ENCODE data around the gene GINS2.

GINS2 gene

DNA sequence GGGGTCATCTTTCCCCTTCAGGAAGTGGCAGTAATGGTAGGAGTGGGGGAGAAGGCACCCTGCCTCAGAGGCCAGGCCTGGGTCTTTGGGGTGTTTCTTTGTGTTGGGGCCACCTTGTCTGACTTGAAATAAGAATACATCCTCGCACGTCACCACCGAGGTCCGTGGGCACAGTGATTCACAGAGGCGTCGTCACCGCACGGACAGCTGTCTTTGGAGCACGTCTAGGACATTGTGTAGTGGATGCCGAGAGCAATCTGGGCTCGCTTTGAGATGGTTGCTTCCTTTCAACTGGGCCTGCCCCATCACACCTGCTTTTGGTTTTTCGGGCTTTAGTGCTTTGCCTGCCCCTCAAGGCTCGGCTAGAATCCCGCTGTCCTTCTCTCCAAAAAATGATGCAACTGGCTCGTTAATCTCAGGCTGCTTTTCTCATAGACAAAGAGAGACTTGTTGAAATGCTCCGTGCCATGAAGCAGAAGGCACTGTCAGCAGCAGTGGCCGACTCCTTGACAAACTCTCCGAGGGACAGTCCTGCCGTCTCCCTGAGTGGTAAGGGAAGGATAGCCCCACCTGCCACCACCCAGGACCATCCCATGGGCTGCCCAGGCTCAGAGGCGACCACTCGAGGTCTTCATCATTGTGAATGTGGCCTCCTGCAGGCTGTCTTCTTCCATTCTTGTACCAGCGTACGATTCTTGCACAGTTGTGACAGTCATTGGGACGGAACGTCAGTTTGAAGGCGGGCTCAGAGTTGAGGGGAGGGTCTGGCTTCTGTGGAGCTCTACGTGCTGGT, 24.0 kb downstream of the GINS2 start:
- Histone ChIP-seq H3K4me3 (ENCODE audit: low read depth in 1 of 2, low read length in 2 of 2) (no peak overlapping the region), H3K36me3 (ENCODE audit: control insufficient read depth in 1 of 2, insufficient read depth in 2 of 2, low read length in 2 of 2) (peaks cover 61 to 84% of the 10 kb centered on the region in 2 donors), H3K9me3 (ENCODE audit: control insufficient read depth in 1 of 2, low read length in 2 of 2) (no peaks in the 10 kb centered on the region), H3K27ac (ENCODE audit: low read length) (no peak overlapping the region), H3K27me3 (ENCODE audit: low read depth, low read length) (no peaks in the 10 kb centered on the region), H3K4me1 (ENCODE audit: control insufficient read depth in 1 of 2, insufficient read depth in 2 of 2, low read length in 2 of 2) (peaks cover 0 to 9% of the 10 kb centered on the region in 2 donors)

DNA sequence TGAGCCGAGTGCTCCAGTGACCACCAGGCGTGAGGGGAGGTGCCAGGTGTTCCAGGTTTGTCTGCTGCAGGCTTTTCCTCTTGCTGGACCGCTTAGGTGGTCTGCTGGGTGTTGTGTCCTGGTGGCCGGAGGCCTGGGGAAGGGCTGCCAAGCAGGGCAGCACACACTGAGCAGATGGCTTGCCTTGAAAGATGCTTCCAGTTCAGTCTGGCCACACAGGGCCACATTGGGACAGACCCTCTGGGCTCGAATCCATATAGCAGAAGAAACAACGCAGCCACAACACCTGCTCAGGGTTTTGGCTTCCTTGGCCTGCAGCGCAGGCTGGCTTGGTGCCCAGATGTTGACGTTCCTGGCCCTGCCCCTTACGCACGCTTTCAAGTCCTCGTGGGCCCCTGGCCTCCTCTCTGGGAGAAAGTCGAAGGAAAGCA, 24.8 kb downstream of the GINS2 start:
- no peaks in the 10 kb centered on the region for H3K9me3 ChIP-seq (ENCODE audit: control insufficient read depth in 1 of 2, low read length in 2 of 2)
- H3K4me3 ChIP-seq (ENCODE audit: low read depth in 1 of 2, low read length in 2 of 2) = no peak overlapping the region
- H3K27me3 ChIP-seq (ENCODE audit: low read depth, low read length) = no peaks in the 10 kb centered on the region
- peaks cover 53 to 82% of the 10 kb centered on the region in 2 donors for H3K36me3 ChIP-seq (ENCODE audit: control insufficient read depth in 1 of 2, insufficient read depth in 2 of 2, low read length in 2 of 2)
- H3K4me1 ChIP-seq (ENCODE audit: control insufficient read depth in 1 of 2, insufficient read depth in 2 of 2, low read length in 2 of 2) = peaks cover 0 to 10% of the 10 kb centered on the region in 2 donors
- no peak overlapping the region for H3K27ac ChIP-seq (ENCODE audit: low read length)

DNA sequence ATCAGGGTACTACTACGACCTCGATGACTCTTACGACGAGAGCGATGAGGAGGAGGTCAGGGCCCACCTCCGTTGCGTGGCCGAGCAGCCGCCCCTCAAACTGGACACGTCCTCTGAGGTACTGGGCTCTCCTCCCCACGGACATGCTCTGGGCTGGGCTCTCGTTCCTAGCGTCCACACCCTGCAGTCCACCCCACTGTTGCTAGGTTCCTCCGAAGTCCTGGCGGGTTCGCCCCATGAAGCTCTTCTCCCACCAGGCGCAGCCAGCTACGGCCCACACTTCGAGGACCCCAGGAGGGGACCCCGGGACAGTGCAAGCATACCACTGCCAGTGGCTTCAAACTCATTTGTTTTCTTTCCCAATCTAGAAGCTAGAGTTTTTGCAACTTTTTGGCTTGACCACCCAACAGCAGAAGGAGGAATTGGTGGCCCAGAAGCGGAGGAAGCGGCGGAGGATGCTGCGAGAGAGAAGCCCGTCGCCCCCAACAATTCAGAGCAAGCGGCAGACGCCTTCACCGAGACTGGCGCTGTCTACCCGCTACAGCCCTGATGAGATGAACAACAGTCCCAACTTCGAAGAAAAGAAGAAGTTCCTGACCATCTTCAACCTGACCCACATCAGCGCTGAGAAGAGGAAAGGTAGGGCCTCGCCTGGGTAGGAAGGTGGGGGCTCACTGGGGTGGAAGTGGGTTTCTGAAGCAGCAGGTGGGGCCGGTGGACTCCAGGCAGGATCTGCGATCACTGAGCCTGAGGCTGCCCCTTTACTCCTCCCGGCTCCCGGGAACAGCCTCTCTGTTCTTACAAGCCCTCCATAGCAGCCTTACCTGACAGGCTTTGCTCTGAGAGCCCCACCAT, 25.6 kb downstream of the GINS2 start:
- H3K9me3 ChIP-seq (ENCODE audit: control insufficient read depth in 1 of 2, low read length in 2 of 2) = no peaks in the 10 kb centered on the region
- H3K4me3 ChIP-seq (ENCODE audit: low read depth in 1 of 2, low read length in 2 of 2) = no peak overlapping the region
- H3K27ac ChIP-seq (ENCODE audit: low read length) = no peak overlapping the region
- H3K36me3 ChIP-seq (ENCODE audit: control insufficient read depth in 1 of 2, insufficient read depth in 2 of 2, low read length in 2 of 2) = peaks cover 55 to 82% of the 10 kb centered on the region in 2 donors
- no peaks in the 10 kb centered on the region for H3K27me3 ChIP-seq (ENCODE audit: low read depth, low read length)
- peaks cover 0 to 10% of the 10 kb centered on the region in 2 donors for H3K4me1 ChIP-seq (ENCODE audit: control insufficient read depth in 1 of 2, insufficient read depth in 2 of 2, low read length in 2 of 2)

DNA sequence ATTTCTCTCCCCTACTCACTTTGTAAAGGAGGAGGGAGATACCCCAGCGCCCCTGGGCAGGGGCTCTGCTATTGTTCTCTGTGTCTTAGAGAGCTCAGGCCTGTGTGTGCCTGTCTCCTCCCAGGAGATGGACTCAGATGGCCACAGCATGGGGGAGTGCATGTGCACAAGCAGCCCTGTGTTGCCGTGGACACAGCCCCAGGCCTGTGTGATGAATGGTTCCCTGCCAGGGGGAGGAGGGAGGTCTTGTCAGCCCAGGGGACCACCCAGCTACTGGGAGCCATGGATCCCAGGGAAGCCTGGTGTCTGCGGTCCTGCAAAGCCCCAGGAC, 26.3 kb downstream of the GINS2 start:
- H3K4me1 ChIP-seq (ENCODE audit: control insufficient read depth in 1 of 2, insufficient read depth in 2 of 2, low read length in 2 of 2) = peaks cover 0 to 10% of the 10 kb centered on the region in 2 donors
- no peak overlapping the region for H3K4me3 ChIP-seq (ENCODE audit: low read depth in 1 of 2, low read length in 2 of 2)
- H3K27me3 ChIP-seq (ENCODE audit: low read depth, low read length) = no peaks in the 10 kb centered on the region
- no peak overlapping the region for H3K27ac ChIP-seq (ENCODE audit: low read length)
- peaks cover 62 to 83% of the 10 kb centered on the region in 2 donors for H3K36me3 ChIP-seq (ENCODE audit: control insufficient read depth in 1 of 2, insufficient read depth in 2 of 2, low read length in 2 of 2)
- H3K9me3 ChIP-seq (ENCODE audit: control insufficient read depth in 1 of 2, low read length in 2 of 2) = no peaks in the 10 kb centered on the region

DNA sequence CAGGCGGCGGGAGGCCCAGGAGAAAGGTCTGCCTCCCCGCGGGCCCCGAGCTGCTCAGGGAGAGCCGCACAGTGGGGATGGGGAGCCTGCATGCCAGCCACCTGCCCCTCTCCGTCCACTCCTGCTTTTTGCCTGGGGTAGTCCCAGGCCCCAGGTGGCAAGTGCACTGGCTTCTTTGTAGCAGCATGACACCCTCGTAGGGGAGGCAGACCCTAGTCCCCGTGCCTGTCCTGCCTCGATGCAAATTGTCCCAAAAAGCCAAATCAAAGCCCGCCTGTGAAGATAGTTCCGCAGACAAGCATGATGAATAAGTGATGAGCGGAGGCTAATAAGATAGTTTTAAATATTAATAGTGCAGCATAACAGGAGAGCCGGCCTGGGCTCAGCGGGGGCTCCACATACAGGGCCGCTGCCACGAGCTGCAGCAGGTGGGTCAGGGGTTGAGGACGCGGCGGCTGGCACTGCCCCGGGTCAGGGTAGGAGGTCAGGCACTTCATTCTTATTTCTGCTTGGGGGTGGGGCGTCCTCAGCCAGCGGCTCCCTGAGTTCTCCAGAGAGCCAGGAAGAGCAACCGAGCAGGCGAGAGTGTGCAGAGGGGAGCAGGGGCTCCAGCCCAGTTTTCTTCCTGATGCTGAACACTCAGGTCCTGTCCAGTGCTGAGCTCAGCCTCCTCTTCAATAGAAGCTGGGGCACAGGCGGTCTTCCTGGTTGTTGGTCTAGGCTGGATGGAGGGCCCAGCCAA, 26.8 kb downstream of the GINS2 start:
- H3K27ac ChIP-seq (ENCODE audit: low read length) = no peak overlapping the region

DNA sequence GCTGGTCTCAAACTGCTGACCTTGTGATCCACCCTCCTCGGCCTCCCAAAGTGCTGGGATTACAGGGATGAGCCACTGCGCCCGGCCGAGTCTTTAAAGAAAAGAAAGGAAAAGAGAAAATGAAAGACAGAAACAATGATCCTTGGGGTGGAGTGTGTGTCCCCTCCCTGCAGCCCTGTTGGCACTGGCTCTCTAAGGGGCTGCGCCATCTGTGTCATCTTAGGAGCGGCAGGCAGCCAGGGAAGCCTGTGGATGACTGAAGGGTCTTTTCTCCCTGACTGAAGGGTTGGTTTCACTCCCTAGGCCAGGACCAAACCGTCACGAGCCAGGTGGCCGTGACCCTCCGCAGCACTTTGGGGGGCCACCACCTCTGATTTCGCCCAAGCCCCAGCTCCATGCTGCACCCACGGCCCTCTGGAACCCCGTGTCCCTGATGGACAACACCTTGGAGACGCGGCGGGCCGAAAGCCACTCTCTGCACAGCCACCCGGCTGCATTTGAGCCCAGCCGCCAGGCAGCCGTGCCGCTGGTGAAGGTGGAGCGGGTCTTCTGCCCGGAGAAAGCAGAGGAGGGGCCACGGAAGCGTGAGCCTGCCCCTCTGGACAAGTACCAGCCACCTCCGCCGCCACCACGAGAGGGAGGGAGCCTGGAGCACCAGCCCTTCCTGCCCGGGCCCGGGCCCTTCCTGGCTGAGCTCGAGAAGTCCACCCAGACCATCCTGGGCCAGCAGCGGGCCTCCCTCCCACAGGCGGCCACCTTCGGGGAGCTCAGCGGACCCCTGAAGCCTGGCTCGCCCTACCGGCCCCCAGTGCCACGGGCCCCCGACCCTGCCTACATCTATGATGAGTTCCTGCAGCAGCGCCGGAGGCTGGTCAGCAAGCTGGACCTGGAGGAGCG, 27.7 kb downstream of the GINS2 start:
- Histone ChIP-seq H3K27me3 (ENCODE audit: low read depth, low read length) (no peaks in the 10 kb centered on the region), H3K36me3 (ENCODE audit: control insufficient read depth in 1 of 2, insufficient read depth in 2 of 2, low read length in 2 of 2) (peaks cover 63 to 83% of the 10 kb centered on the region in 2 donors), H3K9me3 (ENCODE audit: control insufficient read depth in 1 of 2, low read length in 2 of 2) (no peaks in the 10 kb centered on the region), H3K4me1 (ENCODE audit: control insufficient read depth in 1 of 2, insufficient read depth in 2 of 2, low read length in 2 of 2) (peaks cover 0 to 10% of the 10 kb centered on the region in 2 donors), H3K4me3 (ENCODE audit: low read depth in 1 of 2, low read length in 2 of 2) (no peak overlapping the region), H3K27ac (ENCODE audit: low read length) (no peak overlapping the region)

More for the DNA sequence above, 26.8 kb downstream of the GINS2 start:
- peaks cover 63 to 83% of the 10 kb centered on the region in 2 donors for H3K36me3 ChIP-seq (ENCODE audit: control insufficient read depth in 1 of 2, insufficient read depth in 2 of 2, low read length in 2 of 2)
- no peak overlapping the region for H3K4me3 ChIP-seq (ENCODE audit: low read depth in 1 of 2, low read length in 2 of 2)
- no peaks in the 10 kb centered on the region for H3K27me3 ChIP-seq (ENCODE audit: low read depth, low read length)
- peaks cover 0 to 10% of the 10 kb centered on the region in 2 donors for H3K4me1 ChIP-seq (ENCODE audit: control insufficient read depth in 1 of 2, insufficient read depth in 2 of 2, low read length in 2 of 2)
- no peaks in the 10 kb centered on the region for H3K9me3 ChIP-seq (ENCODE audit: control insufficient read depth in 1 of 2, low read length in 2 of 2)

DNA sequence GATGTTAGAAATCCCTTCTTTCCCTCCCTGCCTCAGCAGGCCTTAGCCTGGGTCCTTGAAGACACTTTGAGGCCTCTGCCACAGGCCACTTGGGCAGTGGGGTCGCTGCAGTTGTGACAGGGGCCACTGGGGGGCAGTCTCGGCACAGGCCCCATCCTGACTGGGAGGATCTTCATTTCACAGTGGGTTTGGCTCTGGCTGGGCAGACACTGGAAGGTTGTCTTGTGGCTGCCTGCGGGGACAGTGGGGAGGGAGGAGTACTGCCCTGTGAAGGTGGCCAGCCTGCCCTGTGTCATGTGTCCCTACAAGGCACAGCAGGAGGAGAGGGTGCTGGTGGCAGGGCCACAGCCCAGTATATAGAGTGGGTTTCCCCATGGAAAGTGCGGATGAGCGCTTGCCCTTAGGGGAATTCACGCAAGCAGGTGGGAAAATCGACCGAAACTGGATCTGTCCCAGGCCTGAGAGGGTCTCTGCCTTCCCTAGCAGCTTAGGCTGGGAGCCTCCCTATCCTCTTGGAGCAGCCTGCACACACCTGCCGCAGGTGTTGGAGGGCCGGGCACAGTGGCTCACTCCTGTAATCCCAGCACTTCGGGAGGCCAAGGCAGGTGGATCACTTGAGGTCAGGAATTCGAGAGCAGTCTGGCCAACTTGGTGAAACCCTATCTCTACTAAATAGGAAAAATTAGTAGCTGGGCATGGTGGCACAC, 28.8 kb downstream of the GINS2 start:
- Histone ChIP-seq H3K27me3 (ENCODE audit: low read depth, low read length) (no peaks in the 10 kb centered on the region), H3K4me3 (ENCODE audit: low read depth in 1 of 2, low read length in 2 of 2) (no peak overlapping the region), H3K9me3 (ENCODE audit: control insufficient read depth in 1 of 2, low read length in 2 of 2) (no peaks in the 10 kb centered on the region), H3K27ac (ENCODE audit: low read length) (no peak overlapping the region), H3K4me1 (ENCODE audit: control insufficient read depth in 1 of 2, insufficient read depth in 2 of 2, low read length in 2 of 2) (peaks cover 0 to 10% of the 10 kb centered on the region in 2 donors), H3K36me3 (ENCODE audit: control insufficient read depth in 1 of 2, insufficient read depth in 2 of 2, low read length in 2 of 2) (peaks cover 58 to 83% of the 10 kb centered on the region in 2 donors)

DNA sequence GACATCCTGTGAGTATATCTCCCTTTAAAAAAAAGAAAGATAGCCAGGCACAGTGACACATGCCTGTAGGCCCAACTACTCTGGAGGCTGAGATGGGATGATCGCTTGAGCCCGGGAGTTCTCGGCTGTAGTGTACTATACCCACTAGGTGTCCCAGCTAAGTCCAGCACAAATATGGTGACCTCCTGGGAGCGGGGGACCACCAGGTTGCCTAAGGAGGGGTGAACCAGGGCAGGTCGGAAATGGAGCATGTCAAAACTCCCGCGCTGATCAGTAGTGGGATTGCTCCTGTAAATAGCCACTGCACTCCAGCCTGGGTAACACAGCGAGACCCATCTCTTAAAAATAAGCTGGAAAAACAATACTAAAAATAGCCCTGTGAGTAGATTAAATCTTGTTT, 29.4 kb downstream of the GINS2 start:
- Histone ChIP-seq H3K4me1 (ENCODE audit: control insufficient read depth in 1 of 2, insufficient read depth in 2 of 2, low read length in 2 of 2) (peaks cover 0 to 10% of the 10 kb centered on the region in 2 donors), H3K36me3 (ENCODE audit: control insufficient read depth in 1 of 2, insufficient read depth in 2 of 2, low read length in 2 of 2) (peaks cover 53 to 83% of the 10 kb centered on the region in 2 donors), H3K27ac (ENCODE audit: low read length) (no peak overlapping the region), H3K27me3 (ENCODE audit: low read depth, low read length) (no peaks in the 10 kb centered on the region), H3K9me3 (ENCODE audit: control insufficient read depth in 1 of 2, low read length in 2 of 2) (no peaks in the 10 kb centered on the region), H3K4me3 (ENCODE audit: low read depth in 1 of 2, low read length in 2 of 2) (no peak overlapping the region)

DNA sequence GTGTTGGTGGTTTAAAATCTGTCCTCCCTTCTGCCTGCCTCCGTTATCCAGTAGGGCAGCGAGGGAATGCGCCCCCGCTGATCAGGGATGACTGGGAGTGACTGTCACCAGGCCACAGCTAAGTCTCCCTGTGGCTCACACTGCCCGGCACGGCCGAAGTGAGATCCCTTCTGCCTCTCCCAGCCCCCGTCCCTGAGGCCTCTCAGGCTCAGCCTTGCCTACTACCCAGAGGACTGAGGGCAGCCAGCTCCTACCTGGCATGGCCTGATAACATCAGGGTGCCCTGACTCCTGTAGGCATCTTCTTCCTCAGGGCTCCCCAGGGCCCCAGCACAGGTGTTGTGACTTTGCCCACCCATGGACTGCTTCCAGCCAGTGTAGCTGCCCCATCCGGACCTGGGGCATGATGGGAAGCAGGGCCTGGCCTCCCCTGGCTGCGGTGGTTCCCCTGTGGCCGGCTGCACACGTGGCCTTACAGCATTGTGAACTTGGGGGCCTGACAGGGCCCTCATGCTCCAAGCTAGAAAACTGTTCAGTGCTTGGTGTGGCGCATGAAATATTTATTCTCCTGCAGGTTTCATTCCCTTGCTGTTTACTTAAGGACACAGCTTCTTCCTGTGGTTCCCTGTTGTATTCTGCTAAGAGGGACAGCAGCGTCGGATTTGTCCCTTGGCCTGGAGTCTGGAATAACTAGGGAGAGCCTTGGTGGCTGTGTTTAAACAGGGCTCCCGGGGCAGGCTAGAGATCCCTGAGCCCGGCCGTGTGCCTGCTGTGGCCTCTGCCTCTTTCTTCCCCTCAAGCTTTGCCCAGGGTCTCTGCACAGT, 30.0 kb downstream of the GINS2 start:
- Histone ChIP-seq H3K4me1 (ENCODE audit: control insufficient read depth in 1 of 2, insufficient read depth in 2 of 2, low read length in 2 of 2) (peaks cover 0 to 10% of the 10 kb centered on the region in 2 donors), H3K4me3 (ENCODE audit: low read depth in 1 of 2, low read length in 2 of 2) (no peak overlapping the region), H3K27me3 (ENCODE audit: low read depth, low read length) (no peaks in the 10 kb centered on the region), H3K36me3 (ENCODE audit: control insufficient read depth in 1 of 2, insufficient read depth in 2 of 2, low read length in 2 of 2) (peaks cover 47 to 78% of the 10 kb centered on the region in 2 donors), H3K9me3 (ENCODE audit: control insufficient read depth in 1 of 2, low read length in 2 of 2) (no peaks in the 10 kb centered on the region), H3K27ac (ENCODE audit: low read length) (no peak overlapping the region)
